Prostate gland (tissue), 2 donors: ENCODE measurements around the gene PUS10.

Experiments used
- POLR2A ChIP-seq: fragments of 450-650 bp; IDR thresholded peaks from one replicate; pipeline ENCODE4 v1.6.1; 2016; ENCODE audit warnings: antibody characterized with exemption, mild to moderate bottlenecking
- TF ChIP-seq, protein P1 (sequence below), 4 experiments: fragments of 200-600 bp in 2 of 4; fragments of 450-650 bp in 2 of 4; sonication (generic) in 2 of 4; IDR thresholded peaks; 1 replicate in 3 of 4; 2 replicates in 1 of 4; pipeline ENCODE4 v1.5.1; 2016 to 2019; ENCODE audit warnings: antibody characterized with exemption in 4 of 4, mild to moderate bottlenecking in 2 of 4, moderate library complexity in 2 of 4

DNA sequence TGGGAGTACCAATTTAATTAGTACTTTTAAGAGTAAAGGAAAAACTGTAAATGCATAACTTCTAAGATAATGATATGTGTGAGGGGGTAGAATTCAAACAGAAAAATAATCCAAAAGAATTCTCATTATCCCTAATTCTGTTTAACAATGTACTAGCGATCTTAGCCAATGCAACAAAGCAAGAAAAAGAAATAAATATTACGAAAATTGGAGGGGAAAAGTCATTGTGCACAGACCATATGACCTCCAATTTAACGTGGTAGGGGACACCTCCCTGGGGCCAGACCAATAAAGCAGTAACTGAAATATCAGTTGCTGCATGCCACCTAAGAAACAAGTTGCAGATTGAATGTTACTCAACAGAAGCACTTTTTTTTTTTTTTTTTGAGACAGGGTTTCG lies 26.4 kb downstream of the PUS10 start:
- TF ChIP-seq, protein P1, sequence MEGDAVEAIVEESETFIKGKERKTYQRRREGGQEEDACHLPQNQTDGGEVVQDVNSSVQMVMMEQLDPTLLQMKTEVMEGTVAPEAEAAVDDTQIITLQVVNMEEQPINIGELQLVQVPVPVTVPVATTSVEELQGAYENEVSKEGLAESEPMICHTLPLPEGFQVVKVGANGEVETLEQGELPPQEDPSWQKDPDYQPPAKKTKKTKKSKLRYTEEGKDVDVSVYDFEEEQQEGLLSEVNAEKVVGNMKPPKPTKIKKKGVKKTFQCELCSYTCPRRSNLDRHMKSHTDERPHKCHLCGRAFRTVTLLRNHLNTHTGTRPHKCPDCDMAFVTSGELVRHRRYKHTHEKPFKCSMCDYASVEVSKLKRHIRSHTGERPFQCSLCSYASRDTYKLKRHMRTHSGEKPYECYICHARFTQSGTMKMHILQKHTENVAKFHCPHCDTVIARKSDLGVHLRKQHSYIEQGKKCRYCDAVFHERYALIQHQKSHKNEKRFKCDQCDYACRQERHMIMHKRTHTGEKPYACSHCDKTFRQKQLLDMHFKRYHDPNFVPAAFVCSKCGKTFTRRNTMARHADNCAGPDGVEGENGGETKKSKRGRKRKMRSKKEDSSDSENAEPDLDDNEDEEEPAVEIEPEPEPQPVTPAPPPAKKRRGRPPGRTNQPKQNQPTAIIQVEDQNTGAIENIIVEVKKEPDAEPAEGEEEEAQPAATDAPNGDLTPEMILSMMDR (IDR thresholded peaks at IDR 0.05), result no peak
- no peak for TF ChIP-seq POLR2A
